IMR-90 (cell line): ENCODE measurements around the gene SAMD15. TPM values are rescaled to one million over a fixed set of nuclear protein-coding genes. Genes with fewer than 3 reads are reported as not detected.

Source experiments
- ATAC-seq: fragments of 200-7000 bp; cut with Tn5 transposase; 2 replicates; pipeline ENCODE4 v1.9.1; 2020; ENCODE audit warnings: low read depth, mild to moderate bottlenecking, moderate library complexity
- BruUV-seq: library from RNA; stranded (reverse); fragments of 400-500 nt; replicated peaks from 2 replicates; lab custom pipeline; 2021; lab: Mats Ljungman, UMichigan
- CTCF ChIA-PET: fragments of 300-600 bp; formaldehyde crosslinking; extraction: SDS; loops from one replicate; lab custom pipeline; 2021; ENCODE audit warnings: antibody characterized with exemption; lab: Yijun Ruan, JAX
- POLR2A ChIA-PET: fragments of 300-600 bp; sonication (Branson Sonifier 250); formaldehyde crosslinking; loops from one replicate; lab custom pipeline; 2022; ENCODE audit warnings: antibody characterized with exemption; ENCODE audit not compliant: unreplicated experiment; lab: Charles Lee
- DNase-seq: peaks from one replicate; pipeline ENCODE4 v3.0.0; 2013
- H2AFZ ChIP-seq: replicated peaks from 2 replicates; pipeline ENCODE3; 2013; ENCODE audit warnings: low read length, mild to moderate bottlenecking; ENCODE audit not compliant: poor library complexity
- H2AK5ac ChIP-seq: 2 replicates; pipeline ENCODE4 v1.6.1; 2013; ENCODE audit warnings: low read depth, low read length, inconsistent platforms
- H2AK9ac ChIP-seq: replicated peaks from 2 replicates; pipeline ENCODE3; 2013; ENCODE audit warnings: mild to moderate bottlenecking, low read depth, low read length, moderate library complexity; ENCODE audit not compliant: poor library complexity
- H2BK120ac ChIP-seq: 2 replicates; pipeline ENCODE4 v1.6.1; 2013; ENCODE audit warnings: low read depth, low read length, inconsistent platforms
- H2BK15ac ChIP-seq: 3 replicates; pipeline ENCODE4 v1.6.1; 2013; ENCODE audit warnings: low read depth, low read length, inconsistent platforms
- H2BK20ac ChIP-seq: 2 replicates; pipeline ENCODE4 v1.6.1; 2013; ENCODE audit warnings: low read depth, mild to moderate bottlenecking, inconsistent platforms, low read length, moderate library complexity
- H2BK5ac ChIP-seq: 2 replicates; pipeline ENCODE4 v1.6.1; 2013; ENCODE audit warnings: mild to moderate bottlenecking, low read depth, low read length, inconsistent platforms; ENCODE audit not compliant: poor library complexity, severe bottlenecking
- H3K14ac ChIP-seq: replicated peaks from 2 replicates; pipeline ENCODE4 v1.6.1; 2013; ENCODE audit warnings: low read depth, low read length, inconsistent platforms
- H3K18ac ChIP-seq: 2 replicates; pipeline ENCODE4 v1.6.1; 2013; ENCODE audit warnings: low read depth, low read length, control low read depth
- H3K23ac ChIP-seq: 2 replicates; pipeline ENCODE4 v1.6.1; 2013; ENCODE audit warnings: low read depth, low read length, inconsistent platforms
- H3K27ac ChIP-seq: 2 replicates; pipeline ENCODE4 v1.5.1; 2013; ENCODE audit warnings: mild to moderate bottlenecking, control low read depth, low read length; ENCODE audit not compliant: insufficient read depth
- H3K27me3 ChIP-seq: 2 replicates; pipeline ENCODE4 v1.6.1; 2013; ENCODE audit warnings: low read length; ENCODE audit not compliant: control insufficient read depth, insufficient read depth
- H3K36me3 ChIP-seq: 2 replicates; pipeline ENCODE4 v1.6.1; 2013; ENCODE audit warnings: low read length, mixed read lengths; ENCODE audit not compliant: control insufficient read depth, insufficient read depth
- H3K4ac ChIP-seq: 2 replicates; pipeline ENCODE4 v1.6.1; 2013; ENCODE audit warnings: low read depth, low read length, inconsistent platforms
- H3K4me1 ChIP-seq: 2 replicates; pipeline ENCODE4 v1.6.1; 2013; ENCODE audit warnings: low read length, mixed read lengths; ENCODE audit not compliant: control insufficient read depth, insufficient read depth
- H3K4me2 ChIP-seq: 2 replicates; pipeline ENCODE4 v1.6.1; 2013; ENCODE audit warnings: low read depth, mild to moderate bottlenecking, control low read depth, low read length, moderate library complexity
- H3K4me3 ChIP-seq: 2 replicates; pipeline ENCODE4 v1.5.1; 2013; ENCODE audit warnings: low read depth, mild to moderate bottlenecking, control low read depth, low read length, moderate library complexity; ENCODE audit not compliant: insufficient read depth
- H3K56ac ChIP-seq: 2 replicates; pipeline ENCODE4 v1.6.1; 2013; ENCODE audit warnings: low read length, inconsistent platforms; ENCODE audit not compliant: insufficient read depth; ENCODE audit errors: extremely low read depth
- H3K79me1 ChIP-seq, 2 experiments: 2 replicates each; pipeline ENCODE4 v1.6.1; 2013; ENCODE audit warnings: low read length in 2 of 2, inconsistent platforms in 1 of 2, low read depth in 1 of 2
- H3K9ac ChIP-seq: 2 replicates; pipeline ENCODE4 v1.6.1; 2013; ENCODE audit warnings: low read depth, low read length, control low read depth
- H3K9me1 ChIP-seq: 2 replicates; pipeline ENCODE4 v1.6.1; 2013; ENCODE audit warnings: low read length, inconsistent platforms; ENCODE audit not compliant: insufficient read depth
- H3K9me3 ChIP-seq: 2 replicates; pipeline ENCODE4 v1.6.1; 2013; ENCODE audit warnings: low read length; ENCODE audit not compliant: control insufficient read depth, insufficient read depth
- H4K20me1 ChIP-seq: 2 replicates; pipeline ENCODE4 v1.6.1; 2013; ENCODE audit warnings: low read length, inconsistent platforms; ENCODE audit not compliant: insufficient read depth
- H4K5ac ChIP-seq: 2 replicates; pipeline ENCODE4 v1.6.1; 2013; ENCODE audit warnings: mild to moderate bottlenecking, low read depth, low read length, control low read depth
- H4K8ac ChIP-seq, 2 experiments: 2 replicates each; pipeline ENCODE4 v1.6.1; 2013; ENCODE audit warnings: low read depth in 2 of 2, low read length in 2 of 2, control low read depth in 1 of 2, inconsistent platforms in 1 of 2
- H4K91ac ChIP-seq: 2 replicates; pipeline ENCODE4 v1.6.1; 2013; ENCODE audit warnings: low read depth, low read length, inconsistent platforms; ENCODE audit not compliant: insufficient read depth
- RAD21 ChIP-seq: IDR thresholded peaks from 2 replicates; pipeline ENCODE4 v1.6.1; 2012; ENCODE audit warnings: low read length, improper control_type of control experiment
- WGBS, 2 experiments: methylation state at CpG; one replicate each; pipeline versions ENCODE4 v1.1.5 to v1.1.7; 2013; ENCODE audit warnings: missing lambda C conversion rate in 2 of 2; ENCODE audit not compliant: insufficient read length in 1 of 2; ENCODE audit errors: extremely low coverage in 2 of 2; 5-methylcytosine and 5-hydroxymethylcytosine counted together
- dilution Hi-C: fragments of 300-500 bp; cut with HindIII; formaldehyde crosslinking; loops from one replicate; pipeline ENCODE4 v1.14.3; 2018; ENCODE audit warnings: low sequenced_read_pairs; ENCODE audit not compliant: unreplicated experiment
- in situ Hi-C: fragments of 300-500 bp; cut with MboI; formaldehyde crosslinking; loops from 3 replicates; pipeline ENCODE4 v1.14.3; 2019; ENCODE audit warnings: low sequenced_read_pairs, inconsistent platforms, mixed read lengths
- intact Hi-C: fragments of 100-400 bp; cut with micrococcal nuclease; formaldehyde crosslinking; loops from 2 replicates; pipeline ENCODE4 v1.10.0; 2022
- polyA plus RNA-seq, 3 experiments: library from polyadenylated mRNA; depleted of rRNA; stranded (reverse); fragments of >200 nt; gene quantifications; 2 replicates each; pipeline ENCODE4 v1.2.3, GENCODE V29; 2012; ENCODE audit warnings: low replicate concordance in 1 of 3
- total RNA-seq: library from RNA; depleted of rRNA; stranded (reverse); fragments of >200 nt; gene quantifications from 2 replicates; pipeline ENCODE4 v1.2.3, GENCODE V29; 2012

SAMD15 gene
- total and polyA plus RNA-seq, 2 of the 4 experiments (the other 2 are of a cell fraction) = 0.68 to 1.3 TPM

GRCh38 chr14:77342726-77343397 is 34.3 kb upstream of the SAMD15 start:
- Histone ChIP-seq H3K9ac (no peak overlapping the region), H3K27me3 (no peaks in the 10 kb centered on the region), H4K5ac (no peak overlapping the region), H4K91ac (no peak overlapping the region), H2BK20ac (no peak overlapping the region), H2BK120ac (no peak overlapping the region), H3K18ac (no peak overlapping the region), H3K4me3 (no peak overlapping the region), H3K4ac (no peak overlapping the region), H3K14ac (no peak overlapping the region), H3K4me1 (peaks cover 4% of the 10 kb centered on the region; the same call in 1 of the 2 replicates), H3K9me3 (no peaks in the 10 kb centered on the region), H2AK9ac (peak overlapping the region; percentile 35), H3K79me1 (no peaks in the 10 kb centered on the region), H3K56ac (no peak overlapping the region), H3K23ac (no peak overlapping the region), H2BK5ac (no peak overlapping the region), H4K20me1 (no peaks in the 10 kb centered on the region), H2AFZ (no peak overlapping the region), H3K9me1 (0 out of 2 replicates have a peak, but pooled peaks cover 4% of the 10 kb centered on the region), H2BK15ac (no peak overlapping the region), H3K36me3 (peaks cover 10% of the 10 kb centered on the region), H2AK5ac (no peak overlapping the region), H3K27ac (no peak overlapping the region), H4K8ac (no peak overlapping the region), H3K4me2 (no peak overlapping the region)
- intact Hi-C loops (no loop called here), in situ Hi-C loops (no loop called here), dilution Hi-C loops (no loop called here)
- ChIA-PET POLR2A (interaction anchor here (1.3 kb wide), 1 partner anchor 22 kb away, joined by 3 read pairs; the partner anchor contains the start of genes GSTZ1 and POMT2), CTCF (interaction anchor here (0.5 kb wide), 1 partner anchor 380 kb away, joined by 4 read pairs; no protein-coding TSS in a partner anchor)
- peak; percentile 46 for DNase-seq
- BruUV-seq = no TSS peak
- no peak for TF ChIP-seq RAD21
- WGBS, 2 experiments = 89 to 100% methylated on average over 1 of the region's 10 CpGs
- no peak for ATAC-seq
